ENCODE data around the gene ARF4.
"Not testable (repeated sequence)": the region's sequence is repeated elsewhere in the genome, so short reads cannot be mapped to it uniquely, and the experiment has no call there.

The ARF4 gene

GRCh38 chr3:57597127-57597923, at the start of gene ARF4:
Gene ARF4 (minus strand): TSS chr3:57597344. CDS start chr3:57597140, 204 bp downstream.
- in situ Hi-C loops (cut with MboI; ENCODE audit: low sequenced_read_pairs) = no loop called here

- in situ Hi-C loops (cut with MboI; ENCODE audit: low sequenced_read_pairs) = no loop called here
Observed at GRCh38 chr3:57646723-57647122, 49.6 kb upstream of the ARF4 start.

- in situ Hi-C loops (cut with MboI; ENCODE audit: low sequenced_read_pairs) = no loop called here
Observed at GRCh38 chr3:57644740-57645139, 47.6 kb upstream of the ARF4 start.

- in situ Hi-C loops (cut with MboI; ENCODE audit: low sequenced_read_pairs) = no loop called here
Observed at GRCh38 chr3:57637391-57637790, 40.2 kb upstream of the ARF4 start.

DNA sequence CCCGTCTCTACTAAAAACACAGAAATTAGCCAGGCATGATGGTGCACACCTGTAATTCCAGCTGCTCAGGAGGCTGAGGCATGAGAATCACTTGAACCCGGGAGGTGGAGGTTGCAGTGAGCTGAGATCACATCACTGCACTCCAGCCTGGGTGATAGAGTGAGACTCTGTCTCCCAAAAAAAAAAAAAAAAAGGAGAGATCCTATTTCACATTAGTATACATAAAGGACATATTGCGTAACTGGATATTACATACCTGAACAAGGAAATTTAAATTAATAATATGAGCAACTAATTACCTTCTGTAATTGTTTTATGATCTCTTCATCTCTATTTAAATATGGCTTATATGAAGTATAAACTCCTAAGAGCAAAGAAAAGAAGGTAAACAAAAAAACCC, 37.1 kb upstream of the ARF4 start:
- in situ Hi-C loops (cut with MboI; ENCODE audit: low sequenced_read_pairs) = not testable (repeated sequence)

DNA sequence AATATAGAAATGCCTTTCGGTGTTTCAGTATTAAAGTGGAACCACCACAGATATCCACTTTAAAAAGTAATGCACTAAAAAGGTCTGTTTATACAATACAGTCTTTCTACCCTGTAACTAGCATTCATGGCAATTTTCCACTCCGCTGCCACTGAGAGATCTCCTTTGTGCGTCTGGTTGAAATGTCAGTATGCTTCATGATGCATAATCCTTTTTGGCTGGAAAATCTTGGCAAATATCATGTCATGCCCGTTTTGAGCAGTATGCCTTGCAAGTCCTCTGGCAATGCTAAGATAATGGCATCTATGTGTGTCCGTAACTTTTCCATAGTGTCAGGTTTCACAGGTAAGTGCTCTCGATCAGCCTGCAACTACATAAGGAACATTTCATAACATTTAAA, 30.8 kb upstream of the ARF4 start:
- in situ Hi-C loops (cut with MboI; ENCODE audit: low sequenced_read_pairs) = no loop called here

DNA sequence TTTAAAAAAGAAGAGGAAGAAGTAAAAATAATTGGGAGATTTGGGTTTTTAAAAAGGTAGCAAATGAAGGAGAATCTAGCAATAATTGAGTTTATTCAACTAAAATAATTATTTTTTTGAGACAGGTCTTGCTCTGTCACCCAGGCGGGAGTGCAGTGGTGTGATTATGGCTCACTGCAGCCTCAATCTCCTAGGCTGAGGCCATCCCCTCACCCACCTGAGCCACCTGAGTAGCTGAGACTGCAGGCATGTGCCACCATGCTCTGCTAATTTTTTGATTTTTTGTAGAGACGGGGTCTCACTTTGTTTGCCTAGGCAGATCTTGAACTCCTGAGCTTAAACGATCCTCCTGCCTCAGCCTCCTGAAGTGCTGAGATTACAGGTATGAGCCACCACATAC, 27.7 kb upstream of the ARF4 start:
- in situ Hi-C loops (cut with MboI; ENCODE audit: low sequenced_read_pairs) = no loop called here

DNA sequence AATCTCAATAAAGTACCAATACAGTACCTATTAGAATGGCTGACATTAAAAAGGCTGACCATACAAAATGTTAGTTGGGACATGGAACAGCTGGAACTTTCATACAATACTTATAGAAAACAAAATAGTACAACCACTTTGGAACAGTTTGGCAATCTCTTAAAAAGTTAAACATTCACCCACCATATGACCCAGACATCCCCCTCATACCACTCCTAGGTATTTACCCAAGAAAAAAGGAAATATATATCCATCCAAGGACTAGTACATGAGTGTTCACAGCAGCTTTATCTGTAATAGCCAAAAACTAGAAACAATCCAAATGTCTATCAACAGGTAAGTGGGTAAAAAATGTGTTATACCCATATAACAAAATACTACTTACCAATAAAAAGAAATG, 25.2 kb upstream of the ARF4 start:
- in situ Hi-C loops (cut with MboI; ENCODE audit: low sequenced_read_pairs) = no loop called here

DNA sequence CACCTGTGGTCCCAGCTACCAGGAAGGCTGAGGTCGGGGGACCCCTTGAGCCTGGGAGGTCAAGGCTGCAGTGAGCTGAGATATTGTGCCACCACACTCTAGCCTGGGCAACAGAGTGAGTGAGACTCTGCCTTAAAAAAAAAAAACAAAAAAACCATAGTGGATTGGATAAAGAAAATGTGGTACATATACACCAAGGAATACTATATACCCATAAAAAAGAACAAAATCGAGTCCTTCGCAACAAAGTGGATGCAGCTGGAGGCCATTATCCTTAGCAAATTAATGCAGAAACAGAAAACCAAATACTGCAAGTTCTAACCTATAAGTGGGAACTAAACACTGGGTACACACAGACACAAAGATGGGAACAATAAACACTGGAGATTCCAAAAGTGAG, 20.6 kb upstream of the ARF4 start:
- in situ Hi-C loops (cut with MboI; ENCODE audit: low sequenced_read_pairs) = no loop called here

GRCh38 chr3:57616233-57616632, 19.1 kb upstream of the ARF4 start:
- in situ Hi-C loops (cut with MboI; ENCODE audit: low sequenced_read_pairs) = no loop called here

- in situ Hi-C loops (cut with MboI; ENCODE audit: low sequenced_read_pairs) = not testable (repeated sequence)
Observed at GRCh38 chr3:57611870-57612269, 14.7 kb upstream of the ARF4 start.

DNA sequence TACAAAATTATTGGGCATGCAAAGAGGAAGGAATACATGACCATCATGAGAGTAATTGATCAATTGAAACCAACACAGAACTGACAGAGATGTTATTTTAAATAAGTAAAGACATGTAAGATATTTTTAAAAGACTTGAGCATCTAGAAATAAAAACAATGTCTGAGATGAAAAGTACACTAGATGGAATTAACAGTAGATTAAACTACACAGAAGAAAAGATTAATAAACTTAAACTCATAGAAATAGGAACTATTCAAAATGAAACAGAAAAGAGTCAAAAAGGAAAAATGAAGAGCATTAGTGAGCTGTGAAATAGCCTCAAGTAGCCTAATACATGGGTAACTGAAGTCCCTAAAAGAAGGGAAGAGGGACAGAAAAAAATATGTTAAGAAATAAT, 8.5 kb upstream of the ARF4 start:
- in situ Hi-C loops (cut with MboI; ENCODE audit: low sequenced_read_pairs) = no loop called here

- in situ Hi-C loops (cut with MboI; ENCODE audit: low sequenced_read_pairs) = no loop called here
Observed at GRCh38 chr3:57604971-57605370, 7.8 kb upstream of the ARF4 start.

- in situ Hi-C loops (cut with MboI; ENCODE audit: low sequenced_read_pairs) = no loop called here
Observed at GRCh38 chr3:57600195-57600594, 3.1 kb upstream of the ARF4 start.

DNA sequence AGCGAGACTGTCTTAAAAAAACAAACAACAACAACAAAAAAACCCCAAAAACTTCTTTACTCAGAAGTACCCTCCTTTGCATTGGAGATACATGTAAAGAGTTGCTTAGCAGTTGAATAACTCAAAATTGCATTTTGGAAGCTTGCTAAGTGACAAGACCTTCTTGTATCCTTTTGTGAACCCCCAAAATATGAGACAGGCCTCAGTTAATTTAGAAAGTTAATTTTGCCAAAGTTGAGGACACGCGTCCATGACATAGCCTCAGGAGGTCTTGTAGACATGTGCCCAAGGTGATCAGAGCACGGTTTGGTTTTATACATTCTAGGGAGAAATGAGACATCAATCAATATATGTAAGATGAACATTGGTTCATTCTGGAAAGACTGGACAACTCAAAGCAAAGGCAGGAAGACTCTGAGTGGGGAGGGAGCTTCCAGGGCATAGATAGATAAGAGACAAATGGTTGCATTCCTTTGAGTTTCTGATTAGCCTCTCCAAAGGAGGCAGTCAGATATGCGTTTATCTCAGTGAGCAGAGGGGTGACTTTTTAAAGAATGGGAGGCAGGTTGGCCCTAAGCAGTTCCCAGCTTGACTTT, 1.7 kb upstream of the ARF4 start:
- in situ Hi-C loops (cut with MboI; ENCODE audit: low sequenced_read_pairs) = no loop called here

- in situ Hi-C loops (cut with MboI; ENCODE audit: low sequenced_read_pairs) = no loop called here
Observed at GRCh38 chr3:57596495-57597126, 533 bp downstream of the ARF4 start.

GRCh38 chr3:57594576-57594975, 2.6 kb downstream of the ARF4 start:
- in situ Hi-C loops (cut with MboI; ENCODE audit: low sequenced_read_pairs) = no loop called here

- in situ Hi-C loops (cut with MboI; ENCODE audit: low sequenced_read_pairs) = no loop called here
Observed at GRCh38 chr3:57594144-57594543, 3.0 kb downstream of the ARF4 start.

GRCh38 chr3:57592306-57592705, 4.8 kb downstream of the ARF4 start:
- in situ Hi-C loops (cut with MboI; ENCODE audit: low sequenced_read_pairs) = no loop called here

DNA sequence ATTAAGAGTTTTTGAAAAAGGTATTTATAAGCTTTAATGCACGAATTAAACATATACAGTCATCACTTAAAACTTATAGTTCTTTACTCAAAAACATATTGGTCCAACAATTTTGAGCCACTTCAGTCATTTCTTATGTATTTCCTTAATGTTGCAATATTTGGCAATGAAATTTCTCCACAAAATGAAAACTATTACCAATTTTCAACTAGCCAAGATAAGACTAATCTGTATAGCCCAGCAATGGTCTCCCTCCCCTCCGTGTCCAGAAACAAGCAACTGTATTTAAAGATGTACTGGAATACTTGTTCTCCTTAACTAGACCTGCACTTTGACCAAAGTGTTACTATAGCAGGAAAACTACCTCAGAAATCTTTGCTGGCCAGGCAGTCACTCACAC, 9.2 kb downstream of the ARF4 start:
- in situ Hi-C loops (cut with MboI; ENCODE audit: low sequenced_read_pairs) = no loop called here

- in situ Hi-C loops (cut with MboI; ENCODE audit: low sequenced_read_pairs) = no loop called here
Observed at GRCh38 chr3:57586778-57587177, 10.4 kb downstream of the ARF4 start.

- in situ Hi-C loops (cut with MboI; ENCODE audit: low sequenced_read_pairs) = no loop called here
Observed at GRCh38 chr3:57583544-57583943, 13.6 kb downstream of the ARF4 start.
